K562 (cell line): ENCODE data around the gene CXCR5. TPM values are rescaled to one million over a fixed set of nuclear protein-coding genes. Genes with fewer than 3 reads are reported as not detected.

Experiments used
- CHCHD3 ChIP-seq: fragments of 250-450 bp; sonication (Bioruptor Pico); IDR thresholded peaks from 2 replicates; pipeline ENCODE4 v2.1.2; 2022; ENCODE audit warnings: mild to moderate bottlenecking
- GABPA ChIP-seq: fragments of 200-800 bp; sonication (Bioruptor generic); conservative IDR thresholded peaks from 2 replicates; pipeline ENCODE4 v1.6.1; 2016; ENCODE audit warnings: low read depth, missing genetic modification characterization, missing compliant biosample characterization
- HNRNPLL ChIP-seq: fragments of 200-400 bp; formaldehyde crosslinking; IDR thresholded peaks from 2 replicates; pipeline ENCODE4 v1.6.1; 2017; ENCODE audit warnings: low read length, low read depth, mild to moderate bottlenecking; ENCODE audit not compliant: poor library complexity, severe bottlenecking
- KAT8 ChIP-seq: fragments of 450-650 bp; IDR thresholded peaks from 2 replicates; pipeline ENCODE4 v1.6.1; 2016; ENCODE audit warnings: low read depth, mild to moderate bottlenecking
- PTBP1 ChIP-seq: fragments of 200-400 bp; formaldehyde crosslinking; IDR thresholded peaks from 2 replicates; pipeline ENCODE4 v1.6.1; 2017; ENCODE audit warnings: low read depth, low read length
- SAP30 ChIP-seq: fragments of 200-600 bp; sonication (generic); IDR thresholded peaks from 2 replicates; pipeline ENCODE4 v1.6.1; 2012; ENCODE audit warnings: borderline replicate concordance, low read depth, mild to moderate bottlenecking, moderate library complexity, low read length, control low read depth, inconsistent platforms; ENCODE audit not compliant: insufficient read depth, poor library complexity, severe bottlenecking
- SIN3A ChIP-seq, 2 experiments: fragments of 150-350 bp in 1 of 2; IDR thresholded peaks; 2 replicates each; pipeline ENCODE4 v1.6.1; 2011 to 2016; ENCODE audit warnings: borderline replicate concordance in 2 of 2, low read depth in 2 of 2, low read length in 2 of 2, mild to moderate bottlenecking in 2 of 2, moderate library complexity in 2 of 2; ENCODE audit not compliant: control insufficient read depth in 1 of 2
- TBP ChIP-seq: optimal IDR thresholded peaks from 2 replicates; pipeline ENCODE3; 2011; ENCODE audit warnings: low read depth, low read length, improper control_type of control experiment
- WHSC1 ChIP-seq: IDR thresholded peaks from one replicate; pipeline ENCODE4 v1.6.1; 2012; ENCODE audit warnings: low read length, control low read depth, inconsistent platforms
- ZNF717 ChIP-seq: fragments of 250-450 bp; sonication (Bioruptor Pico); IDR thresholded peaks from 2 replicates; pipeline ENCODE4 v1.5.0; 2021
- polyA plus RNA-seq, 8 experiments: library from polyadenylated mRNA; depleted of rRNA in 4 of 8; stranded (reverse) in 5 of 8; unstranded in 3 of 8; fragments of >200 nt; fragmentation: Nextera tagmentation in 2 of 8; fragmentation: Illumina TruSeq in 1 of 8; extraction: Ambion mirVana in 2 of 8; extraction: Trizol in 1 of 8; gene quantifications; 2 replicates each; pipeline versions ENCODE4 v1.2.1 to v1.2.3, GENCODE V29; 2011 to 2014; ENCODE audit warnings: inconsistent platforms in 1 of 8, missing spikeins in 1 of 8
- total RNA-seq, 7 experiments: library from RNA; depleted of rRNA in 6 of 7; stranded (reverse); fragments of >200 nt in 6 of 7; fragmentation: Illumina TruSeq in 2 of 7; extraction: Trizol in 2 of 7; gene quantifications; 2 replicates each; pipeline versions ENCODE4 v1.2.1 to v1.2.3, GENCODE V29; 2011 to 2021; ENCODE audit warnings: low replicate concordance in 1 of 7
- TF ChIP-seq, protein P1 (sequence below): sonication (generic); IDR thresholded peaks from 2 replicates; pipeline ENCODE4 v1.6.1; 2016
- TF ChIP-seq, protein P2 (sequence below): fragments of 150-350 bp; conservative IDR thresholded peaks from 2 replicates; pipeline ENCODE4 v1.6.1; 2014; ENCODE audit warnings: low read length
- TF ChIP-seq, protein P3 (sequence below): fragments of 250-450 bp; sonication (Bioruptor Pico); IDR thresholded peaks from 2 replicates; pipeline ENCODE4 v1.8.0; 2022; ENCODE audit warnings: inconsistent platforms
- TF ChIP-seq, protein P4 (sequence below): sonication (generic); formaldehyde crosslinking; IDR thresholded peaks from 2 replicates; pipeline ENCODE4 v1.8.0; 2023; ENCODE audit warnings: missing genetic modification reagents, mild to moderate bottlenecking, borderline replicate concordance

Gene CXCR5
- total and polyA plus RNA-seq, 9 of the 15 experiments (the other 6 are each of a cell fraction or from before 2014, with no cell fraction given) = 0.03 to 0.06 TPM; not detected in 7

DNA sequence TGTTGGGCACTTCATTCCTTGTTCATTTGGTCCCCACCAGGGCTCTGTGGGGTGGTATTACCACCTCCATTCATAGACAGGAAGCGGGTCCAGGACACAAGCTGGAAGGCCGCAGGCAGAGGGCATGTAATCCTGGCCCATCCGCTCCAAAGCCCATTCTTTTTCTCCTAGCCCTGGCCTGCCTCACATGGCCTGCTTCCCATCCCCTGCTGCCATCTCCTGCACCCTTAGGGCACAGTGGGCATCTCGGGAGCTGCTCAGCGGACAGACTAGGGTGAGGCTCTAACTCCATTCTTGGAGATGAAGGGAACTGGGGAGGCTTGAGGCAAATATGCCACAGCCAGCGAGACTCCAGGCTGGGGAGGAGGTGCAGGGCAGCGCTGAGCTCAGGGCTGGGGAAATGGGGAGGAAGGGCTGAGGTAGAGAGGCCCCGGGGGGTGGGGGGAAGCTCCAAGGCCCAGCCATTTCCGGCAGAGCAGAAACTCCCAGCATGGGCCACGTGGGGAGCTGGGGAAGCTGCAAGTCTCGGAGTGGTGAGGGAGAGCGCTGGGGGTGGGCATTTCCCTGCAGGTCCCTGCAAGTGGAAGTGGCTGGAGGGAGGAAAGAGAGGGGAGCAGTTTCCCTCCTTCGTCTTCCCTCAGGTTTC is 56.4 kb downstream of the CXCR5 start (continued):
- TF ChIP-seq, protein P1, sequence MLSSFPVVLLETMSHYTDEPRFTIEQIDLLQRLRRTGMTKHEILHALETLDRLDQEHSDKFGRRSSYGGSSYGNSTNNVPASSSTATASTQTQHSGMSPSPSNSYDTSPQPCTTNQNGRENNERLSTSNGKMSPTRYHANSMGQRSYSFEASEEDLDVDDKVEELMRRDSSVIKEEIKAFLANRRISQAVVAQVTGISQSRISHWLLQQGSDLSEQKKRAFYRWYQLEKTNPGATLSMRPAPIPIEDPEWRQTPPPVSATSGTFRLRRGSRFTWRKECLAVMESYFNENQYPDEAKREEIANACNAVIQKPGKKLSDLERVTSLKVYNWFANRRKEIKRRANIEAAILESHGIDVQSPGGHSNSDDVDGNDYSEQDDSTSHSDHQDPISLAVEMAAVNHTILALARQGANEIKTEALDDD = no peak
- TF ChIP-seq GABPA (tag) = peak; percentile 72
- TF ChIP-seq WHSC1 = no peak
- TF ChIP-seq HNRNPLL = no peak
- no peak for TF ChIP-seq PTBP1
- TF ChIP-seq, protein P2, sequence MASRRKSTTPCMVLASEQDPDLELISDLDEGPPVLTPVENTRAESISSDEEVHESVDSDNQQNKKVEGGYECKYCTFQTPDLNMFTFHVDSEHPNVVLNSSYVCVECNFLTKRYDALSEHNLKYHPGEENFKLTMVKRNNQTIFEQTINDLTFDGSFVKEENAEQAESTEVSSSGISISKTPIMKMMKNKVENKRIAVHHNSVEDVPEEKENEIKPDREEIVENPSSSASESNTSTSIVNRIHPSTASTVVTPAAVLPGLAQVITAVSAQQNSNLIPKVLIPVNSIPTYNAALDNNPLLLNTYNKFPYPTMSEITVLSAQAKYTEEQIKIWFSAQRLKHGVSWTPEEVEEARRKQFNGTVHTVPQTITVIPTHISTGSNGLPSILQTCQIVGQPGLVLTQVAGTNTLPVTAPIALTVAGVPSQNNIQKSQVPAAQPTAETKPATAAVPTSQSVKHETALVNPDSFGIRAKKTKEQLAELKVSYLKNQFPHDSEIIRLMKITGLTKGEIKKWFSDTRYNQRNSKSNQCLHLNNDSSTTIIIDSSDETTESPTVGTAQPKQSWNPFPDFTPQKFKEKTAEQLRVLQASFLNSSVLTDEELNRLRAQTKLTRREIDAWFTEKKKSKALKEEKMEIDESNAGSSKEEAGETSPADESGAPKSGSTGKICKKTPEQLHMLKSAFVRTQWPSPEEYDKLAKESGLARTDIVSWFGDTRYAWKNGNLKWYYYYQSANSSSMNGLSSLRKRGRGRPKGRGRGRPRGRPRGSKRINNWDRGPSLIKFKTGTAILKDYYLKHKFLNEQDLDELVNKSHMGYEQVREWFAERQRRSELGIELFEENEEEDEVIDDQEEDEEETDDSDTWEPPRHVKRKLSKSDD = no peak
- no peak for TF ChIP-seq KAT8
- no peak for TF ChIP-seq SAP30
- no peak for TF ChIP-seq CHCHD3 (CRISPR knock-in tag)
- no peak for TF ChIP-seq TBP
- TF ChIP-seq, protein P3, sequence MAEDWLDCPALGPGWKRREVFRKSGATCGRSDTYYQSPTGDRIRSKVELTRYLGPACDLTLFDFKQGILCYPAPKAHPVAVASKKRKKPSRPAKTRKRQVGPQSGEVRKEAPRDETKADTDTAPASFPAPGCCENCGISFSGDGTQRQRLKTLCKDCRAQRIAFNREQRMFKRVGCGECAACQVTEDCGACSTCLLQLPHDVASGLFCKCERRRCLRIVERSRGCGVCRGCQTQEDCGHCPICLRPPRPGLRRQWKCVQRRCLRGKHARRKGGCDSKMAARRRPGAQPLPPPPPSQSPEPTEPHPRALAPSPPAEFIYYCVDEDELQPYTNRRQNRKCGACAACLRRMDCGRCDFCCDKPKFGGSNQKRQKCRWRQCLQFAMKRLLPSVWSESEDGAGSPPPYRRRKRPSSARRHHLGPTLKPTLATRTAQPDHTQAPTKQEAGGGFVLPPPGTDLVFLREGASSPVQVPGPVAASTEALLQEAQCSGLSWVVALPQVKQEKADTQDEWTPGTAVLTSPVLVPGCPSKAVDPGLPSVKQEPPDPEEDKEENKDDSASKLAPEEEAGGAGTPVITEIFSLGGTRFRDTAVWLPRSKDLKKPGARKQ (CRISPR knock-in tag) = no peak
- TF ChIP-seq SIN3A (IDR thresholded peaks at IDR 0.05; ENCODE audit: borderline replicate concordance in 2 of 2, control insufficient read depth in 1 of 2, low read depth in 2 of 2, low read length in 2 of 2) = no peak
- TF ChIP-seq, protein P4, sequence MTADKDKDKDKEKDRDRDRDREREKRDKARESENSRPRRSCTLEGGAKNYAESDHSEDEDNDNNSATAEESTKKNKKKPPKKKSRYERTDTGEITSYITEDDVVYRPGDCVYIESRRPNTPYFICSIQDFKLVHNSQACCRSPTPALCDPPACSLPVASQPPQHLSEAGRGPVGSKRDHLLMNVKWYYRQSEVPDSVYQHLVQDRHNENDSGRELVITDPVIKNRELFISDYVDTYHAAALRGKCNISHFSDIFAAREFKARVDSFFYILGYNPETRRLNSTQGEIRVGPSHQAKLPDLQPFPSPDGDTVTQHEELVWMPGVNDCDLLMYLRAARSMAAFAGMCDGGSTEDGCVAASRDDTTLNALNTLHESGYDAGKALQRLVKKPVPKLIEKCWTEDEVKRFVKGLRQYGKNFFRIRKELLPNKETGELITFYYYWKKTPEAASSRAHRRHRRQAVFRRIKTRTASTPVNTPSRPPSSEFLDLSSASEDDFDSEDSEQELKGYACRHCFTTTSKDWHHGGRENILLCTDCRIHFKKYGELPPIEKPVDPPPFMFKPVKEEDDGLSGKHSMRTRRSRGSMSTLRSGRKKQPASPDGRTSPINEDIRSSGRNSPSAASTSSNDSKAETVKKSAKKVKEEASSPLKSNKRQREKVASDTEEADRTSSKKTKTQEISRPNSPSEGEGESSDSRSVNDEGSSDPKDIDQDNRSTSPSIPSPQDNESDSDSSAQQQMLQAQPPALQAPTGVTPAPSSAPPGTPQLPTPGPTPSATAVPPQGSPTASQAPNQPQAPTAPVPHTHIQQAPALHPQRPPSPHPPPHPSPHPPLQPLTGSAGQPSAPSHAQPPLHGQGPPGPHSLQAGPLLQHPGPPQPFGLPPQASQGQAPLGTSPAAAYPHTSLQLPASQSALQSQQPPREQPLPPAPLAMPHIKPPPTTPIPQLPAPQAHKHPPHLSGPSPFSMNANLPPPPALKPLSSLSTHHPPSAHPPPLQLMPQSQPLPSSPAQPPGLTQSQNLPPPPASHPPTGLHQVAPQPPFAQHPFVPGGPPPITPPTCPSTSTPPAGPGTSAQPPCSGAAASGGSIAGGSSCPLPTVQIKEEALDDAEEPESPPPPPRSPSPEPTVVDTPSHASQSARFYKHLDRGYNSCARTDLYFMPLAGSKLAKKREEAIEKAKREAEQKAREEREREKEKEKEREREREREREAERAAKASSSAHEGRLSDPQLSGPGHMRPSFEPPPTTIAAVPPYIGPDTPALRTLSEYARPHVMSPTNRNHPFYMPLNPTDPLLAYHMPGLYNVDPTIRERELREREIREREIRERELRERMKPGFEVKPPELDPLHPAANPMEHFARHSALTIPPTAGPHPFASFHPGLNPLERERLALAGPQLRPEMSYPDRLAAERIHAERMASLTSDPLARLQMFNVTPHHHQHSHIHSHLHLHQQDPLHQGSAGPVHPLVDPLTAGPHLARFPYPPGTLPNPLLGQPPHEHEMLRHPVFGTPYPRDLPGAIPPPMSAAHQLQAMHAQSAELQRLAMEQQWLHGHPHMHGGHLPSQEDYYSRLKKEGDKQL = no peak
- no peak for TF ChIP-seq ZNF717 (CRISPR knock-in tag)
